Measurements from ENCODE around the gene RHO.

RHO gene

DNA sequence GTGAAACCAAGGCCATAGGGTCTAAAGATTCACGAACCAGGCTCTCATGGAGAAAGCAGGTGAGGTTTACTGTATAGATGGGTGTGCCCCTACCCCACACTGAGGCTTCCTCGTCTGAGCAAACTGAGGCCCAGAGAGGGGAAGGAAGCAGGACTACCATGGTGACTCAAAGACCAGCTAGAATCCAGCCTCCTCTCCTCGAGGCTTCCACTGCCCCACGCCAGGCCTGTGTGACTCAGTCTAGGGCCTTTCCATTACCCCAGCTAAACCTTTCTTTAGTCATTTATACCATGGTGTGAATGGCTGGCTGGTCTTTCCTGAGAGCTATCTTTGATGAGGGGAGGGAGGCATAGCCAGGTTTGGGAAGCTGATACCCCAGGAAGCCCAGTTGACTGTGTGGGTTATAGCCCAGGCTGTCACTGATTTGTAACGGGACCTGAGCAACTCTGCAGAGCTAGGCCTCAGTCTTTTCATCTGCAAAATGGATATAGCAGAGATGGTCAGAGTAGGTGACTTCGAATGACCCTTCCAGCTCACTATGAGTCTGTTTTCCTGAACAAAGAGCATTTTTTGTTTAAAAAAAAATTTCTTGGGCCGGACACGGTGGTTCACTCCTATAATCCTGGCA is 3.0 kb upstream of the RHO start:
- peak; percentile 3 for DNase-seq (ENCODE audit: low read depth)
- no peak overlapping the region for H3K4me3 ChIP-seq (ENCODE audit: low read depth, low read length)
- TF ChIP-seq, protein P1, sequence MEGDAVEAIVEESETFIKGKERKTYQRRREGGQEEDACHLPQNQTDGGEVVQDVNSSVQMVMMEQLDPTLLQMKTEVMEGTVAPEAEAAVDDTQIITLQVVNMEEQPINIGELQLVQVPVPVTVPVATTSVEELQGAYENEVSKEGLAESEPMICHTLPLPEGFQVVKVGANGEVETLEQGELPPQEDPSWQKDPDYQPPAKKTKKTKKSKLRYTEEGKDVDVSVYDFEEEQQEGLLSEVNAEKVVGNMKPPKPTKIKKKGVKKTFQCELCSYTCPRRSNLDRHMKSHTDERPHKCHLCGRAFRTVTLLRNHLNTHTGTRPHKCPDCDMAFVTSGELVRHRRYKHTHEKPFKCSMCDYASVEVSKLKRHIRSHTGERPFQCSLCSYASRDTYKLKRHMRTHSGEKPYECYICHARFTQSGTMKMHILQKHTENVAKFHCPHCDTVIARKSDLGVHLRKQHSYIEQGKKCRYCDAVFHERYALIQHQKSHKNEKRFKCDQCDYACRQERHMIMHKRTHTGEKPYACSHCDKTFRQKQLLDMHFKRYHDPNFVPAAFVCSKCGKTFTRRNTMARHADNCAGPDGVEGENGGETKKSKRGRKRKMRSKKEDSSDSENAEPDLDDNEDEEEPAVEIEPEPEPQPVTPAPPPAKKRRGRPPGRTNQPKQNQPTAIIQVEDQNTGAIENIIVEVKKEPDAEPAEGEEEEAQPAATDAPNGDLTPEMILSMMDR (IDR thresholded peaks at IDR 0.05; ENCODE audit: insufficient read depth, low read depth, low read length, missing control alignments), result no peak

DNA sequence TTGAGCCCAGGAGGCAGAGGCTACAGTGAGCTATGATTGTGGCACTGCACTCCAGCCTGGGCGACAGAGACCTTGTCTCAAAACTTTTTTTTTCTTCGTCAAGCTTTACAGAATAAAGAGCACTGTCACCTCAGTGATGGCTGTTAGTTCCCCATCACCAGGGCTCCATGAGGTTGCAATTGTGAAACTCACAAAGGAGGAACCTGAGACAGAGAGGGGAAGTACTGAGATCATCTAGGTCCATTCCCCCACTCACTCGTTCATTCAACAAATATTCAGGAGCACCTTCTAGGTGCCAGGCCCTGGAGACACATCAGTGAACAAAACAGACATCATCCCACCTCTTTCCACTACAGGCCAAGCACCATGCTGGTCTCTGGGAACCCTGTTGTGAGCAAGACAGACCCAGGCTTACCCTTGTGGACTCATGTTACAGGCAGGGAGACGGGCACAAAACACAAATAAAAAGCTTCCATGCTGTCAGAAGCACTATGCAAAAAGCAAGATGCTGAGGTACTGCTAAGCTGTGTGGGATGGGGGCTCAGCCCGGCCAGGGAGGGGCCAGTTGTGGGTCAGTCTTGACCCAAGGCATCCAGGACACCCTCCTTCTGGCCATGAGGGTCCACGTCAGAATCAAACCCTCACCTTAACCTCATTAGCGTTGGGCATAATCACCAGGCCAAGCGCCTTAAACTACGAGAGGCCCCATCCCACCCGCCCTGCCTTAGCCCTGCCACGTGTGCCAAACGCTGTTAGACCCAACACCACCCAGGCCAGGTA is 2.1 kb upstream of the RHO start:
- TF ChIP-seq, protein P1 (IDR thresholded peaks at IDR 0.05; ENCODE audit: insufficient read depth, low read depth, low read length, missing control alignments), result no peak
- peak; percentile 60 for DNase-seq (ENCODE audit: low read depth)
- H3K4me3 ChIP-seq (ENCODE audit: low read depth, low read length), result no peak overlapping the region

DNA sequence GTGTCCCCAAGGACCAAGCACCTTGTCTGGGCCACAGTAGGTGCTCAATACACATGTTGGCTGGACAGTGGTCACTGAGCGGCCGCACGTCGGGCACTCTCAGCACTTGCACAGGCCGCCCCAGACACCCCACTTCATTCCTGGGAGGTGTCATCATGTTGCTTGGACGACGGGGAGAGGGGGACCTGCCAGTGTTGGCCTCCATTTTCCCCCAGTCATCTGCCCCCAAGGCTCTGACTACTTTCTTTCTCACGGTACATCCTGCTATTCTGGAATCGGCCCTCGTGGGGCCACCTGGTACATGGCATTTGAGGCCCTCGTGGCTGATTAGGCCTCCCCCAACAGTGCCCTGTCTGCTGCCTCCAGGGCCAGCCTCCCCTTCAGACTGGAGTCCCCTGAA is 1.2 kb upstream of the RHO start:
- TF ChIP-seq, protein P1 (IDR thresholded peaks at IDR 0.05; ENCODE audit: insufficient read depth, low read depth, low read length, missing control alignments), result no peak
- DNase-seq (ENCODE audit: low read depth), result no peak
- H3K4me3 ChIP-seq (ENCODE audit: low read depth, low read length), result no peak overlapping the region

DNA sequence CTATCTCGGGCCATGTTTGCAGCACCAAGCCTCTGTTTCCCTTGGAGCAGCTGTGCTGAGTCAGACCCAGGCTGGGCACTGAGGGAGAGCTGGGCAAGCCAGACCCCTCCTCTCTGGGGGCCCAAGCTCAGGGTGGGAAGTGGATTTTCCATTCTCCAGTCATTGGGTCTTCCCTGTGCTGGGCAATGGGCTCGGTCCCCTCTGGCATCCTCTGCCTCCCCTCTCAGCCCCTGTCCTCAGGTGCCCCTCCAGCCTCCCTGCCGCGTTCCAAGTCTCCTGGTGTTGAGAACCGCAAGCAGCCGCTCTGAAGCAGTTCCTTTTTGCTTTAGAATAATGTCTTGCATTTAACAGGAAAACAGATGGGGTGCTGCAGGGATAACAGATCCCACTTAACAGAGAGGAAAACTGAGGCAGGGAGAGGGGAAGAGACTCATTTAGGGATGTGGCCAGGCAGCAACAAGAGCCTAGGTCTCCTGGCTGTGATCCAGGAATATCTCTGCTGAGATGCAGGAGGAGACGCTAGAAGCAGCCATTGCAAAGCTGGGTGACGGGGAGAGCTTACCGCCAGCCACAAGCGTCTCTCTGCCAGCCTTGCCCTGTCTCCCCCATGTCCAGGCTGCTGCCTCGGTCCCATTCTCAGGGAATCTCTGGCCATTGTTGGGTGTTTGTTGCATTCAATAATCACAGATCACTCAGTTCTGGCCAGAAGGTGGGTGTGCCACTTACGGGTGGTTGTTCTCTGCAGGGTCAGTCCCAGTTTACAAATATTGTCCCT is 1.2 kb downstream of the RHO start:
- no peak overlapping the region for H3K4me3 ChIP-seq (ENCODE audit: low read depth, low read length)
- TF ChIP-seq, protein P1 (IDR thresholded peaks at IDR 0.05; ENCODE audit: insufficient read depth, low read depth, low read length, missing control alignments), result no peak
- no peak for DNase-seq (ENCODE audit: low read depth)

DNA sequence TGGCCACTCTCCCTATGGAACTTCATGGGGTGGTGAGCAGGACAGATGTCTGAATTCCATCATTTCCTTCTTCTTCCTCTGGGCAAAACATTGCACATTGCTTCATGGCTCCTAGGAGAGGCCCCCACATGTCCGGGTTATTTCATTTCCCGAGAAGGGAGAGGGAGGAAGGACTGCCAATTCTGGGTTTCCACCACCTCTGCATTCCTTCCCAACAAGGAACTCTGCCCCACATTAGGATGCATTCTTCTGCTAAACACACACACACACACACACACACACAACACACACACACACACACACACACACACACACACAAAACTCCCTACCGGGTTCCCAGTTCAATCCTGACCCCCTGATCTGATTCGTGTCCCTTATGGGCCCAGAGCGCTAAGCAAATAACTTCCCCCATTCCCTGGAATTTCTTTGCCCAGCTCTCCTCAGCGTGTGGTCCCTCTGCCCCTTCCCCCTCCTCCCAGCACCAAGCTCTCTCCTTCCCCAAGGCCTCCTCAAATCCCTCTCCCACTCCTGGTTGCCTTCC is 1.9 kb downstream of the RHO start:
- no peak for DNase-seq (ENCODE audit: low read depth)
- no peak overlapping the region for H3K4me3 ChIP-seq (ENCODE audit: low read depth, low read length)
- TF ChIP-seq, protein P1 (IDR thresholded peaks at IDR 0.05; ENCODE audit: insufficient read depth, low read depth, low read length, missing control alignments), result no peak

DNA sequence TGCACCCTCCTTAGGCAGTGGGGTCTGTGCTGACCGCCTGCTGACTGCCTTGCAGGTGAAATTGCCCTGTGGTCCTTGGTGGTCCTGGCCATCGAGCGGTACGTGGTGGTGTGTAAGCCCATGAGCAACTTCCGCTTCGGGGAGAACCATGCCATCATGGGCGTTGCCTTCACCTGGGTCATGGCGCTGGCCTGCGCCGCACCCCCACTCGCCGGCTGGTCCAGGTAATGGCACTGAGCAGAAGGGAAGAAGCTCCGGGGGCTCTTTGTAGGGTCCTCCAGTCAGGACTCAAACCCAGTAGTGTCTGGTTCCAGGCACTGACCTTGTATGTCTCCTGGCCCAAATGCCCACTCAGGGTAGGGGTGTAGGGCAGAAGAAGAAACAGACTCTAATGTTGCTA is 2.4 kb downstream of the RHO start:
- no peak overlapping the region for H3K4me3 ChIP-seq (ENCODE audit: low read depth, low read length)
- DNase-seq (ENCODE audit: low read depth), result no peak
- TF ChIP-seq, protein P1 (IDR thresholded peaks at IDR 0.05; ENCODE audit: insufficient read depth, low read depth, low read length, missing control alignments), result no peak

Measured in GM12865 (cell line).